Islet of Langerhans (tissue), 1 donor: ENCODE measurements around the gene TMOD1.
"Not testable (repeated sequence)": the region's sequence is repeated elsewhere in the genome, so short reads cannot be mapped to it uniquely, and the experiment has no call there.

Source experiments
- FAIRE-seq: peaks from one replicate; lab custom pipeline; 2011; peaks lifted over from hg19 to GRCh38; lab: Jason Lieb, UNC

TMOD1 gene

DNA sequence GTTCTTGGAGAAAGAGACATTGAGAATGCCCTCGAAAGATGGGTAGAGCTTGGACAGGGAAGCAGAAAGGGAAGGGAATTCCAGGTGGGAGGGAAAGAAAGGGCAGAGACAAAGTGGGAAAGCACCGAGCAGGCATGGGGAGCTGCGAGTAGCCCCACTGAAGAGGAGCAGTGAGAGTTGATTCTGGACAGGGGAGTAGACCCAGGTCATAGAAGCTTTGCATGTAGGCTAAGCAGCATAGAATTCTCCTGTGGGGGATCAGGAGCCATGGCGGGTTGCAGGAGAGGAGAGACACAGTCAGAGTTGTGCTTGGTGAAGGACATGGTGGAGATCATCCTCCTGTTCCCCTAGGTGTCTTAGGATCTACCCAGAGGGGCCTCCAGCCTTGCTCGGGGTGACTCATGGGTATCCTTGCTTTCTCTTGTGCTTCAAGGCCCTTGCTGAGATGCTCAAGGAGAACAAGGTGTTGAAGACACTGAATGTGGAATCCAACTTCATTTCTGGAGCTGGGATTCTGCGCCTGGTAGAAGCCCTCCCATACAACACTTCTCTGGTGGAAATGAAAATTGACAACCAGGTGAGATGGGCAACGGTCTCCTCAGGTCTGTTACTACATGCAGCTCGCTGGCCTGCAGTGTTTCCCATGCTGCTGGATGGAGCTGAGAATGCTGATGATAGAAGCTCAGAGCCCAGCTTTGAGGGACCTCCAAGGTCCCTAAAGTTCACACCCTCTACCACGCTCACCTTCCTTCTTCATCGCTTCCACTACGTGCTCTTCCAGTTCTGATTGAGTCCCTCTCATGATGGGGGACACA, 67.2 kb downstream of the TMOD1 start:
- no peak for FAIRE-seq

GRCh38 chr9:97570899-97571298, 69.4 kb downstream of the TMOD1 start:
- FAIRE-seq: no peak

DNA sequence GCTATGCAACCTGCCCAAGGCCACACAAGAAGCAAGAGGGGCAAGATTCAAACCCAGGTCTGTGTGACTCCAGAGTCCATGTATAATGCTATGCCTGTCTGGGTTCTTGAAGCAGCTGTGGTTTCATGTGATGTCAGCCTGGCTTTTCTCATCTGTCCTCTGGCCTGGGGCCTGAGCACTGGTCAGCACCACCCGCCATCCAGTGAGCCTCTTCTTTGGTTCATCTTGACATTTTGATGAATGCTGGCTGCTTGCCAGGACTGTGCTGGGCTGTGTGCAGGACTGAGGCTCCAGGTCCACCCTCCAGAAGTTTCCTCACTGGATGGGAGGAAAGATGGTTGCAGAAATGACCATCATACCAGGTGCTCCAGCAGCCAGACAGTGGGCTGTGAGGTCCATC, 70.2 kb downstream of the TMOD1 start:
- FAIRE-seq: no peak

DNA sequence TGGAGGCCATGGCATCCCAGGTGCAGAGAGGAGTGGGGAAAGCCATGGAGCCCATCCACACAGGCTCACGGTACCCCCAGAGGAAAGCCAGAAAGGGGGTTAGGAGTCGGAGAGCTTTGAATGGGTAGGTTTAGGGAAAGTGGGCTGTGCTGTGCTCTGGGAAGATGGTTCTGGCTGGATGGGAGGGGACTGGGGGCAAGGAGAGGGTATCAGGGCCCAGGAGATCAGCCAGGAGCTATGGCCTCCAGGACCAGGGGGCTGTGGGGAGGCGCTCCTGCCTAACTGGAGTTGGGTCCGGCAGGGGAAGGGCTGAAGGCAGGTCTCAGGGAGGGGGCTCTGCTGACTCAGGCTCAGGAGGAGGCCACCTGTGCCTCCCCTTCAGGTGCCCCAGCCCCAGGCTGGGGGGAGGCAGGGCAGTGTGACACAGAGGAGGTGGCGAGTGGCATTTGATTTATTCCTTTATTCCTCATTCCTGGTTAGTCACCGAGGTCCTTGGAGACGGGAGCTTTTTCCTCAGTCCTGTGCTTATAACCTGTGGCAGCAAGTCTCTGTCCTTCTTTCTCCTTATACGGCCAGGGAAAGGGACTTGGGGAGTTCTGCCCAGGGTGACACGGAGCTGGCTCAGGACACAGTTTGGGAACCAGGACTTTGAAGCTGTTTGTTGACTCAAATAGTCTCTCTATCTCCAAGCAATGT, 70.9 kb downstream of the TMOD1 start:
- FAIRE-seq: no peak

DNA sequence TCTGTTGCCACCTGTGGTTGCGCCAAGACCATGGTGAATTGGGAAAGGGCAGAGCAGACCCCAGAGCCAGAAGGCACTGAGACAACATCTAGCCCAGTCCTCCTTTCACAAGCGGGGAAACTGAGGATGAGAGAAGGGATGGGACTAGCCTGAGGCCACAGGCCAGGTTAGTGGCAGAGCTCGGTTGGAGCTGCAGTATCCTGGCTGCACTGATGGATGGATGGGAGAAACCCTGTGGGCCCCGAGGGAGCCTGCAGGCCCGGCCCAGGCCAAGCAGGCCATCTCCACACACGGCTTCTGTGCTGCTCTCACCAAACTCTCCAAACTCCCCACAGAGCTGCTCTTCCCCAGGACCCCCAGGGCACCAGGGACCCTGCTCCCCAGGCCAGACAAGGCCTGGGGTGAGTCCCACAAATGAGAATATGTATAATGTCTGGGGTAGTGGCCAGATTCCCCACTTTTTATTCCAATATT, 71.5 kb downstream of the TMOD1 start:
- no peak for FAIRE-seq

DNA sequence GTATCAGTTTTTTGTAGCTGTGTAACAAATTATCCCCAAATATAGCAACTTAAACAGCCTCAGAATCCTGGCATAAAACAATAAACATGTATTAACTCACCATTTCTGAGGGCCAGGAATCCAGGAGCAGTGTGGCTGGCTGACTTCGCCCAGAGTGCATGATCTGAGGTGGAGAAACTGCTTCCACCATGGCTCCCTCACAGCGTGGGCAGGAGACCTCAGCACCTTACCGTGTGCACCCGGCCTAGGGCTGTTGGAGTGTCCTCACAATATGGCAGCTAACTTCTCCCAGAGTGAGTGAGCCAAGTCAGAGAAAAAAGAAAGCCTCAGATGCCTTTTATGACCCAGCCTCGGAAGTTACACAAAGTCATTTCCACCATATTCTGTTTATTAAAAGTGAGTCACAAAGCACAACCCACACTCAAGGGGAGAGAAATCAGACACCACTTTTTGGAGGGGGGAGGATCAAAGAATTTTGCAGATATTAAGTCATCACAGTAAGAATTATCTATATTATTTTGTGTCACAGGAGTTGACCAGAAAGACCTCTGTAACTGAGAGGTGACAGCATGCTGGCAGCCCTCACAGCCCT, 72.1 kb downstream of the TMOD1 start:
- no peak for FAIRE-seq

- FAIRE-seq: not testable (repeated sequence)
Observed at GRCh38 chr9:97574101-97574571, 72.7 kb downstream of the TMOD1 start.

DNA sequence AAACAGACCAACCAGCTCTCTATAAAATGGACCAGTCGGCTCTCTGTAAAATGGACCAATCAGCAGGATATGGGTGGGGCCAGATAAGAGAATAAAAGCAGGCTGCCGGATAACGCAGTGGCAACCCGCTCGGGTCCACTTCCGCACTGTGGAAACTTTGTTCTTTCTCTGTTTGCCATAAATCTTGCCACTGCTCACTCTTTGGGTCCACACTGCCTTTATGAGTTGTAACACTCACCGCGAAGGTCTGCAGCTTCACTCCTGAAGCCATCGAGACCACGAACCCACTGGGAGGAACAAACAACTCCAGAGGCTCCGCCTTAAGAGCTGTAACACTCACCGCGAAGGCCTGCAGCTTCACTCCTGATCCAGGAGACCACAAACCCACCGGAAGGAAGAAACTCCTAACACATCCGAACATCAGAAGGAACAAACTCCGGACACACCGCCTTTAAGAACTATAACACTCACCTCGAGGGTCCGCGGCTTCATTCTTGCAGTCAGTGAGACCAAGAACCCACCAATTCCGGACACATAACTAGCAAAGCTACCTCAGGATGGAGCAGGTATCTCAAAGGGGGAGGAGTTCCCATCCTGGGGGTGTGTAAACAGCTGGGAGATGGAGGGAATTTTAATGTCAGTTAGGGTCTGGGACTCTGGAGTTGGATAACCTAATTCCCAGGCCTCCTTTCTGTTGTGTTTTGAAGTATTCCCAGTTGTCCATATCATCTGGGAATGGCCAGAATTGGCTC, 73.6 kb downstream of the TMOD1 start:
- not testable (repeated sequence) for FAIRE-seq

DNA sequence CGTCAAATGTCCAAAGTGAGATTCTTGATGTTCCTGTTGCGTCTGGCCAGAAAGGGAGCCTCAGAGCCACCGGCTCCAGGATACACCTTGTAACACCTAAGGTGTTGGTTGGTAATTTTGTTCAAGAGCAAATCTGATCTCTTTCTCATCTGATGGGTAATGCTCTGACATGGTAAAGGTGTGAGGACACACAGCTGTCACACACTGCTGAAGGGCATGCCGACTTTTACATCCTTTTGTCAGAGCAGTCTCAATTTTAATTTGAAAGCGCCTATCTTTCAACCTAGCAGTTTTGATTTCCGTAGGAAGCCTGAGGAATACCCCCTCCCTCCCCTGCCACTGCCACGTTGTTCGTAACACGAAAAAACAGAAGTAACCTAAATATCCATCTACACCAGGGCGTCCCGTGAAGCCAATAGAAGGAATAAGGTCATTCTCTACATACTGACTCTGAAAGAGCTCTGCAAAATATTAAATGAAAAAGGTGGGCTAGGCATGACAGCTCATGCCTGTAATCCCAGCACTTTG, 74.3 kb downstream of the TMOD1 start:
- FAIRE-seq: no peak

GRCh38 chr9:97577051-97577450, 75.6 kb downstream of the TMOD1 start:
- FAIRE-seq: no peak

GRCh38 chr9:97578846-97579245, 77.4 kb downstream of the TMOD1 start:
- FAIRE-seq: no peak

DNA sequence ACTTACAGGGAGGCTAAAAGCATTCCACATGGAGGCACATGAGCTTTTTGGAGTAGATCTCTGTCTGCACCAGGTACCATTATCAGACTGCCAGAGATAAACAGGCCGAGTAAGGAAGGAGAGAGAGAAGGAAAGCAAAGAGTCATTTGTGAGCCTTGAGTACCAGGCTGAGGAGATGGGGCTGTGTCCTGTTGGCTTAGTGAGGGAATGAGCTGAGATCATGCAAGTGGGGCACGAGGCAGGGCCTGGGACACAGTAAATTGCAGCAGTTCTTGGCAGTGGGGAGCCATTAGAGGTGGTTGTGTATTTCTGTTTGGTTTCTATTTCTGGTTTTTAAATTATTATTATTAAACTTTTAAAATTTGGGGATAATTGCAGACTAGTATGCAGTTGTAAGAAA, 78.4 kb downstream of the TMOD1 start:
- no peak for FAIRE-seq

GRCh38 chr9:97581590-97581989, 80.1 kb downstream of the TMOD1 start:
- not testable (repeated sequence) for FAIRE-seq

DNA sequence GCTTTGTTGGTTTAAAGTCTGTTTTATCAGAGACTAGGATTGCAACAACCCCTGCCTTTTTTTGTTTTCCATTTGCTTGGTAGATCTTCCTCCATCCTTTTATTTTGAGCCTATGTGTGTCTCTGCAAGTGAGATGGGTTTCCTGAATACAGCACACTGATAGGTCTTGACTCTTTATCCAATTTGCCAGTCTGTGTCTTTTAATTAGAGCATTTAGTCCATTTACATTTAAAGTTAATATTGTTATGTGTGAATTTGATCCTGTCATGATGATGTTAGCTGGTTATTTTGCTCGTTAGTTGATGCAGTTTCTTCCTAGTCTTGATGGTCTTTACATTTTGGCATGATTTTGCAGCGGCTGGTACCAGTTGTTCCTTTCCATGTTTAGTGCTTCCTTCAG, 83.3 kb downstream of the TMOD1 start:
- not testable (repeated sequence) for FAIRE-seq

DNA sequence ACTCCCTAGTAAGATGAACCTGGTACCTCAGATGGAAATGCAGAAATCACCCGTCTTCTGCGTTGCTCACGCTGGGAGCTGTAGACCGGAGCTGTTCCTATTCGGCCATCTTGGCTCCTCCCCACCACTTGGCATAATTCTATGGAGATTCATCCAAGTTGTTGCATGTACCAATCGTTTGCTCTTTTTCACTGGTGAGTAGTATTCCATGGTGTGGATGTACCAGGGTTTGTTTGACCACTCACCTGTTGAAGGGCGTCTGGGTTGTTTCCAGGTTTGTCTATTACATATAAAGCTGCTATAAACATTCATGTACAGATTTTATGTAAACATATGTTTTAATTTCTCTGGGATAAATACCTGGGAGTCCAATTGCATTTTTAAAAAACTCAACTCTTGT, 85.4 kb downstream of the TMOD1 start:
- FAIRE-seq: not testable (repeated sequence)

GRCh38 chr9:97591535-97591934, 90.1 kb downstream of the TMOD1 start:
- no peak for FAIRE-seq

GRCh38 chr9:97592126-97592525, 90.7 kb downstream of the TMOD1 start:
- FAIRE-seq: peak; percentile 30

GRCh38 chr9:97593960-97594359, 92.5 kb downstream of the TMOD1 start:
- FAIRE-seq: no peak

DNA sequence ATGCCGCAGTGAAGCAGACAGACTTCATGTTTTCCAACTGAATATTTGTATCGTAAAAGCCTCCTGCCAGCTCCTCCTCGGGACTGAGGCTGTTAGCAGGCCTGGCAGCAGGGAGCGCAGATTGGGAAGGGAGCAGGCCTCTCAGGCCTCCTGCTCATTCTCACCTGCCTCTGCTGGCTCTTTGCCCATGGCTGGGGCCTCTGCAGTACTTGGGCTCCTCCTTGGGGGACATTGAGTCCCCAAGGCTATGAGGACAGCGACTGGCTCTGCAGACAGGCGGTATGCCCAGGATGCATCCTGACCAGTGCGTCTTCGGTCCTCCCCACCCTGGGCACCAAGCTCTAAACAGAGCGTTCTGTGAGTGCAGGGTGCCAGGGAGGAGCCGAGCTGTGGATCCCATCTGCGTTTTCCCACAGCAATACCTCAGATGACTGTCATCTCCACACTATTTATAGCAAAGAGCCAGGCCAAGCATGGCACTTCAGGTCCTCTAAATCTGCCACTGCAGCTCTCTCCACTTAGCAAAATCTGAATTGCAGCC, 93.0 kb downstream of the TMOD1 start:
- FAIRE-seq: no peak

GRCh38 chr9:97596906-97597305, 95.4 kb downstream of the TMOD1 start:
- no peak for FAIRE-seq

DNA sequence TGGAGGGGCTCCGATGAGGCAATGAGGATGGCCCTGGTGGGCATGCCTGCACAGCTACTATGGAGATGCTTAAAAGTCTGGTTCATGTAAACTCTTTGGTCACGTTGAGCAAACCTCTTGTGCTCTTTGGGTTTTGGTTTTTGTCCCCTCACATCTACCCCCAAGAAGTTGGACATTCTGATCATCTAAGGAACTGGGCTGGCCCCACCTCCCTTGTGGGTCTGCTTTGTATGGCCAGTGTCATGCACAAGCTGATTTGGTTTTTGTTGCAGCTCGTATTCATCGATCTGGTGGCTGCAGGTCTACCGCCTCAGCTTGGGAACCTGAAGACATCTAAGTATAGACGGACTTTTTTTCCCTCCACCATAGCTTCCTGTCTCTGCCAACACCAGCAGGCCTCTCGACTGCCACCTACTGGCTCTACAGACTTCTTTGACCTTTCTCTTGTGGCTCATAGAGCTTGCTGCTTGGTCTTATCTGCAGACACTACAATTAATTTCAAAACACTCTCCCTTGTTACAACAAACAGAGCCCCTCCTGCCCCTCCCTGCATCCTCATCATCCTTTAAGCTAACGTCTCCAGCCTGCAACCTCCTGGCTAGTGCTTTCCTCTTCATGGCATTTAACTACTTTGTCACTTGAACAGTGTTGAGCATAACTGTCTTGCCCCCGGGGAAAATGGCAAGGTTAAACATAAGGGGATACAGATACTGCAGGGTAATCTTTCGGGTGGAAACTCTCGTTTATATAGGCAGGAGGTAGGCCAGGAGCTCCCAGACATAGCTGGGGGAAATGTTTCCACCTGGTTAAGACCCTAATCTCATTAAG, 97.2 kb downstream of the TMOD1 start:
- no peak for FAIRE-seq
